SU-DHL-6 (cell line): ENCODE results near the gene HES4.

Experiments
- H2AFZ ChIP-seq: fragments of 200-600 bp; sonication (generic); 2 replicates; pipeline ENCODE4 v1.6.1; 2014; ENCODE audit warnings: low read depth, mild to moderate bottlenecking, moderate library complexity, mixed read lengths, antibody characterized with exemption, low read length; ENCODE audit not compliant: severe bottlenecking
- H3F3A ChIP-seq: fragments of 200-600 bp; shearing (Covaris generic); 2 replicates; pipeline ENCODE4 v1.6.0; 2016; ENCODE audit warnings: antibody characterized with exemption, mild to moderate bottlenecking; ENCODE audit not compliant: insufficient read depth
- H3K27ac ChIP-seq: fragments of 200-600 bp; sonication (generic); 2 replicates; pipeline ENCODE4 v1.5.1; 2016; ENCODE audit warnings: low read depth, mild to moderate bottlenecking, low read length, moderate library complexity, mixed read lengths
- H3K27me3 ChIP-seq: fragments of 200-600 bp; sonication (generic), shearing (Covaris generic); 2 replicates; pipeline ENCODE4 v1.6.0; 2014; ENCODE audit warnings: mild to moderate bottlenecking, low read length
- H3K36me3 ChIP-seq: fragments of 200-600 bp; sonication (generic); 2 replicates; pipeline ENCODE4 v1.6.1; 2014; ENCODE audit warnings: mild to moderate bottlenecking, low read length, mixed read lengths
- H3K4me2 ChIP-seq: fragments of 300-600, 200-600 bp; shearing (Covaris generic), sonication (generic); 2 replicates; pipeline ENCODE4 v1.6.0; 2014; ENCODE audit warnings: low read length, low read depth, mild to moderate bottlenecking; ENCODE audit not compliant: poor library complexity, severe bottlenecking
- H3K4me3 ChIP-seq: fragments of 200-600 bp; sonication (generic); 2 replicates; pipeline ENCODE4 v1.5.1; 2014; ENCODE audit warnings: antibody characterized with exemption, low read length, mild to moderate bottlenecking, mixed read lengths; ENCODE audit not compliant: insufficient read depth, poor library complexity, severe bottlenecking
- H3K79me2 ChIP-seq: fragments of 200-600 bp; sonication (generic); 2 replicates; pipeline ENCODE4 v1.6.1; 2014; ENCODE audit warnings: mild to moderate bottlenecking, low read length, moderate library complexity; ENCODE audit not compliant: insufficient read depth
- H3K9ac ChIP-seq: fragments of 200-600 bp; sonication (generic); 2 replicates; pipeline ENCODE4 v1.7.0; 2014; ENCODE audit warnings: mild to moderate bottlenecking, low read length
- H3K9me2 ChIP-seq: fragments of 200-600 bp; sonication (generic); replicated peaks from 2 replicates; pipeline ENCODE4 v1.6.1; 2014; ENCODE audit warnings: low read length; ENCODE audit not compliant: insufficient read depth
- H3K9me3 ChIP-seq: fragments of 200-600 bp; sonication (generic); 2 replicates; pipeline ENCODE4 v1.6.1; 2014; ENCODE audit warnings: low read length, mixed read lengths; ENCODE audit not compliant: insufficient read depth
- H4K20me1 ChIP-seq: fragments of 200-600 bp; sonication (generic); 2 replicates; pipeline ENCODE4 v1.6.1; 2014; ENCODE audit warnings: low read depth, mild to moderate bottlenecking, antibody characterized with exemption, low read length, moderate library complexity, mixed read lengths
- EZH2phosphoT487 ChIP-seq: fragments of 200-600 bp; sonication (generic), shearing (Covaris generic); conservative IDR thresholded peaks from 2 replicates; pipeline ENCODE4 v1.6.1; 2018; ENCODE audit warnings: mild to moderate bottlenecking, antibody characterized with exemption, low read length, moderate library complexity, mixed read lengths
- TF ChIP-seq, protein P1 (sequence below): fragments of 200-600 bp; sonication (generic); IDR thresholded peaks from one replicate; pipeline ENCODE4 v1.5.1; 2017; ENCODE audit warnings: antibody characterized with exemption, mild to moderate bottlenecking, low read length, moderate library complexity; ENCODE audit not compliant: insufficient read depth, poor library complexity, severe bottlenecking

HES4 gene

DNA sequence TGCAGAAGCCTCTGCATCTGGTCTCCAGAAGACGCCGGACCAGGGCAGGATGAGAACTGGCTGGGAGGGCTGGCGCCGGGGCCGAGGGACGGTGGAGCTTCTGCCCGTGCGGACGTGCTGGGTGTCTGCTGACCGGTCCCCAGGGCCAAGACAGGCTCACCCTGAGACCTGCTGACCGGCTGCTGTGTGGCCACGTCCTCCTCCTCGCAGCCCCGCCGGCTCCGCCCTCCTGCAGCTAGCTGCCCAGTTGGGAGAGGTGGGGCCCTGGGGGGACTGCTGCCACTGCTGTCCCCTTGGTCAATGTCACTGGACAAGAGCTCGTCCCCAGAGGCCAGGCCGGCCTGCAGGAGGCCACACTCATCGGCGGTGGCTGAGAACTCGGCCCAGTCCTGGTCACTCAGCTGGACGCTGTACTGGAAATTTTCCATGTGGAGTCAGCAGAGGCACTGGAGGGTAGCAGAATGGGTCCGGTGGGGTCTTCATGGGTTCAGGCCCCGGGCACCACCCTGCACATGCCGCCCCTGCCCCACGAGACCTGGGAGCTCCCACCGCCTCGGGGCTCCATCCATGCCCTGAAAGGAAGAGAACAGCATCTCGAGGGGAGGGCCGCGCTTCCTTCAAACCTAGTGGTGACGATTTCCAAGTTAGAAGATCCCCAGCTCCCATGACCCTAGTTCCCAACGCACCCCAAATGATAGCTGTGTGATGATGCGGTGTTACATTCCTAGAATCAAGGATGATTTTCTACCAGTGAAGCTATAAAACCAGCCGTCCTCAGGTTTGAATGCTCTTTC is 19.1 kb downstream of the HES4 start:
- no peaks in the 10 kb centered on the region for H3K9me2 ChIP-seq
- H3K27me3 ChIP-seq, result no peaks in the 10 kb centered on the region
- H3K4me3 ChIP-seq, result no peak overlapping the region
- no peak overlapping the region for H3K27ac ChIP-seq
- no peaks in the 10 kb centered on the region for H3K36me3 ChIP-seq
- no peak overlapping the region for H3K9ac ChIP-seq
- no peaks in the 10 kb centered on the region for H3K79me2 ChIP-seq
- H3F3A ChIP-seq, result no peaks in the 10 kb centered on the region
- no peak overlapping the region for H3K4me2 ChIP-seq
- H4K20me1 ChIP-seq, result no peaks in the 10 kb centered on the region
- no peak overlapping the region for H2AFZ ChIP-seq
- H3K9me3 ChIP-seq, result no peaks in the 10 kb centered on the region
- TF ChIP-seq EZH2phosphoT487, result no peak
- TF ChIP-seq, protein P1, sequence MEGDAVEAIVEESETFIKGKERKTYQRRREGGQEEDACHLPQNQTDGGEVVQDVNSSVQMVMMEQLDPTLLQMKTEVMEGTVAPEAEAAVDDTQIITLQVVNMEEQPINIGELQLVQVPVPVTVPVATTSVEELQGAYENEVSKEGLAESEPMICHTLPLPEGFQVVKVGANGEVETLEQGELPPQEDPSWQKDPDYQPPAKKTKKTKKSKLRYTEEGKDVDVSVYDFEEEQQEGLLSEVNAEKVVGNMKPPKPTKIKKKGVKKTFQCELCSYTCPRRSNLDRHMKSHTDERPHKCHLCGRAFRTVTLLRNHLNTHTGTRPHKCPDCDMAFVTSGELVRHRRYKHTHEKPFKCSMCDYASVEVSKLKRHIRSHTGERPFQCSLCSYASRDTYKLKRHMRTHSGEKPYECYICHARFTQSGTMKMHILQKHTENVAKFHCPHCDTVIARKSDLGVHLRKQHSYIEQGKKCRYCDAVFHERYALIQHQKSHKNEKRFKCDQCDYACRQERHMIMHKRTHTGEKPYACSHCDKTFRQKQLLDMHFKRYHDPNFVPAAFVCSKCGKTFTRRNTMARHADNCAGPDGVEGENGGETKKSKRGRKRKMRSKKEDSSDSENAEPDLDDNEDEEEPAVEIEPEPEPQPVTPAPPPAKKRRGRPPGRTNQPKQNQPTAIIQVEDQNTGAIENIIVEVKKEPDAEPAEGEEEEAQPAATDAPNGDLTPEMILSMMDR, result no peak

DNA sequence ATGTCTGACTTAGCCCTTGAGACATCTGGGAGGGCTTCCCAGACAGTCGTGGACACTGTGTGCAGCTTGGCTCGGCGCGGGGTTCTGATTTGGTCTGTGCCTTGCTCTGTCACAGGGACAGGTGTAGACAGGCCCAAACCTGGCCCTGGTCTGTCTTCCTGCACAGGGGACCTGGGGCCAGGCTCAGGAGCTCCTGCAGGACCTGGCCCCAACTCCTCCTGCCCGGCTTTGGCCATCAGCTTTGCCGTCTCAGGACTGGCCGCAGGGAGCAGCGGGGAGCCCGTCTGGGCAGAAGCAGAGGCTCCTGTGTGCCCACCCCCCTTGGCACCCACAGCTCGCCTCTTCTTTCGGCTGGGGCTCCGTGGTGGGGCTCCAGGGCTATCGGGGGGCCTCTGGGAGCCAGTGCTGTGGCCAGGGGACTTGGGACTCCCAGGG is 19.7 kb downstream of the HES4 start:
- Histone ChIP-seq H4K20me1 (no peaks in the 10 kb centered on the region), H3K79me2 (no peaks in the 10 kb centered on the region), H3K27me3 (no peaks in the 10 kb centered on the region), H2AFZ (no peak overlapping the region), H3K9me3 (no peaks in the 10 kb centered on the region), H3K9me2 (no peaks in the 10 kb centered on the region), H3K9ac (no peak overlapping the region), H3K4me3 (no peak overlapping the region), H3F3A (no peaks in the 10 kb centered on the region), H3K4me2 (no peak overlapping the region), H3K36me3 (no peaks in the 10 kb centered on the region), H3K27ac (no peak overlapping the region)
- no peak for TF ChIP-seq EZH2phosphoT487
- TF ChIP-seq, protein P1, result no peak

DNA sequence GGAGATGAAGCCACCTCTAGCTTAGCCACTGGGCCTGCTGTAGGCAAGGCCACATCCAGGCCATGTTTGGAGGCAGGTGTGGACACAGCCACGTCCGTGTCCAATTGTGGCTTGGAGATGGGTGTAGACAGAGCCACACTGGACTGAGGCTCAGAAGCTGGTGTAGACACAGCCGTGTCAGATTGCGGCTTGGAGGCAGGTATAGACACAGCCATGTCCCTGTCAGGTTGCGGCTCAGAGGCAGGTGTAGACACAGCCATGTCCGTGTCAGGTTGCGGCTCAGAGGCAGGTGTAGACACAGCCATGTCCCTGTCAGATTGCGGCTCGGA is 20.2 kb downstream of the HES4 start:
- no peak overlapping the region for H3K4me3 ChIP-seq
- no peaks in the 10 kb centered on the region for H3K27me3 ChIP-seq
- no peaks in the 10 kb centered on the region for H3K36me3 ChIP-seq
- no peaks in the 10 kb centered on the region for H3K9me2 ChIP-seq
- H3K27ac ChIP-seq, result no peak overlapping the region
- no peak overlapping the region for H2AFZ ChIP-seq
- no peak overlapping the region for H3K4me2 ChIP-seq
- no peak overlapping the region for H3K9ac ChIP-seq
- TF ChIP-seq, protein P1, result no peak
- TF ChIP-seq EZH2phosphoT487, result no peak
- H3K79me2 ChIP-seq, result no peaks in the 10 kb centered on the region
- no peaks in the 10 kb centered on the region for H3K9me3 ChIP-seq
- no peaks in the 10 kb centered on the region for H3F3A ChIP-seq
- H4K20me1 ChIP-seq, result no peaks in the 10 kb centered on the region
